ENCODE results near the gene SUCLA2.

SUCLA2 gene

DNA sequence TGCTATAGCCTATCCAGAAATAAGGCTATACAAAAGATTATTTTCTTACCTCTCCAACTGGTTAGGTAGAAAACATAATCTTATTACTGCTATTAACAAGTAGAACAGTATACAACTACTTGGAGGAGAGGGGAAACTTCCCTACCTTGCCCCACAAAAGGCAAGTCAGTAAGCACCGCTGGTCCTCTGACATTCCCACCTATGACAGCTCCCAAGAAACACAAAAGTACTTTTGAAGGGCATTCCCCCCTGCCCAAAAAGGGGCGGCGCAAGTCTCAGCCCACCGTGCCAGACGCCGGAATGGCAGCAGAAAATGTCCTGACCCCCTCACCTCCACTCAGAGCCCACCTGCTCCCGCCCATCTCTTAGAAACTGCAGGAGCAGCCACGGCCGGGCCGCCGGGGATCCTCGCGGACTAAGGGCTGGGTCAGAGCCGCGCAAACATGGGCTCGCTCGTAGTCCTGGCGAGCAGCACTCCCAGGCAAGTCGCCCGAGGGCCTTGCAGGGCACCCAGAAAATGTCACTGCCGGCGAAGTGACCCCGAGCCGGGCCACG is 437 bp downstream of the SUCLA2 start:
- TF ChIP-seq, protein P1, sequence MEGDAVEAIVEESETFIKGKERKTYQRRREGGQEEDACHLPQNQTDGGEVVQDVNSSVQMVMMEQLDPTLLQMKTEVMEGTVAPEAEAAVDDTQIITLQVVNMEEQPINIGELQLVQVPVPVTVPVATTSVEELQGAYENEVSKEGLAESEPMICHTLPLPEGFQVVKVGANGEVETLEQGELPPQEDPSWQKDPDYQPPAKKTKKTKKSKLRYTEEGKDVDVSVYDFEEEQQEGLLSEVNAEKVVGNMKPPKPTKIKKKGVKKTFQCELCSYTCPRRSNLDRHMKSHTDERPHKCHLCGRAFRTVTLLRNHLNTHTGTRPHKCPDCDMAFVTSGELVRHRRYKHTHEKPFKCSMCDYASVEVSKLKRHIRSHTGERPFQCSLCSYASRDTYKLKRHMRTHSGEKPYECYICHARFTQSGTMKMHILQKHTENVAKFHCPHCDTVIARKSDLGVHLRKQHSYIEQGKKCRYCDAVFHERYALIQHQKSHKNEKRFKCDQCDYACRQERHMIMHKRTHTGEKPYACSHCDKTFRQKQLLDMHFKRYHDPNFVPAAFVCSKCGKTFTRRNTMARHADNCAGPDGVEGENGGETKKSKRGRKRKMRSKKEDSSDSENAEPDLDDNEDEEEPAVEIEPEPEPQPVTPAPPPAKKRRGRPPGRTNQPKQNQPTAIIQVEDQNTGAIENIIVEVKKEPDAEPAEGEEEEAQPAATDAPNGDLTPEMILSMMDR (conservative IDR thresholded peaks at IDR 0.05; ENCODE audit: low read length), result no peak
- TF ChIP-seq EZH2phosphoT487 (IDR thresholded peaks at IDR 0.05; ENCODE audit: borderline replicate concordance), result no peak
- H4K20me1 ChIP-seq (ENCODE audit: insufficient read depth, low read length, poor library complexity, severe bottlenecking), result peaks cover 15% of the 10 kb centered on the region

DNA sequence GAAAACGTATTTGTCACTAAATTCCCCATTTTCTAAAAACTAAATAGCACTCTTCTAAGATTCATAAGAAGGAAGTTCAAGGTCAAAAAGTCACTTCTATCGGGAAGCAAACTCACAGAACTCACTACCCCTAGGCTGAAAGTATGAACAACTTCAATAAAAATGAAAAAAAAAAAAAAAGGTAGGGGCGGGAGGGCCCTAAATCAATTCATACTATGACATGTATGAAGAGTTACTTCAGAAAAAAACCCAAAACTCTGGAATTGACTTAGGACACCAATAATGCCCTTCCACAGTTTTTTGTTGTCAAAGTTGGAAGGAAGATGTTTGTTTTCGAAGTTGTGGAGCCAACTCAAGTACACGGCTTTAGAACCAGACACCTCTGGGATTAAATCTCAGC is 1.1 kb downstream of the SUCLA2 start:
- H3K4me2 ChIP-seq (ENCODE audit: low read depth, low read length, poor library complexity, severe bottlenecking), result peak overlapping the region; percentile 81
- no peak for TF ChIP-seq EZH2phosphoT487 (IDR thresholded peaks at IDR 0.05; ENCODE audit: borderline replicate concordance)
- TF ChIP-seq, protein P1 (conservative IDR thresholded peaks at IDR 0.05; ENCODE audit: low read length), result no peak
- H3K9me2 ChIP-seq (replicated peaks; ENCODE audit: low read depth, low read length), result no peaks in the 10 kb centered on the region
- H2AFZ ChIP-seq (ENCODE audit: low read length), result no peak overlapping the region
- H4K20me1 ChIP-seq (ENCODE audit: insufficient read depth, low read length, poor library complexity, severe bottlenecking), result peaks cover 15% of the 10 kb centered on the region
- no peaks in the 10 kb centered on the region for H3F3A ChIP-seq (ENCODE audit: low read depth)
- H3K4me3 ChIP-seq (ENCODE audit: low read length, poor library complexity, severe bottlenecking), result peak overlapping the region; percentile 93
- H3K9ac ChIP-seq (ENCODE audit: low read depth, low read length, poor library complexity, severe bottlenecking), result peak overlapping the region; percentile 87
- no peaks in the 10 kb centered on the region for H3K27me3 ChIP-seq (ENCODE audit: insufficient read depth, low read length, poor library complexity, severe bottlenecking)
- peaks cover 36% of the 10 kb centered on the region for H3K4me1 ChIP-seq (ENCODE audit: insufficient read depth, low read length, poor library complexity, severe bottlenecking)
- H3K36me3 ChIP-seq (ENCODE audit: insufficient read depth, low read length), result no peaks in the 10 kb centered on the region
- peaks cover 54% of the 10 kb centered on the region for H3K79me2 ChIP-seq (ENCODE audit: insufficient read depth, low read length)
- no peaks in the 10 kb centered on the region for H3K9me3 ChIP-seq (ENCODE audit: insufficient read depth, low read depth, low read length)

More for the DNA sequence above, 437 bp downstream of the SUCLA2 start:
- Histone ChIP-seq H3K4me2 (ENCODE audit: low read depth, low read length, poor library complexity, severe bottlenecking) (peak overlapping the region; percentile 81), H3F3A (ENCODE audit: low read depth) (no peaks in the 10 kb centered on the region), H3K36me3 (ENCODE audit: insufficient read depth, low read length) (no peaks in the 10 kb centered on the region), H3K27me3 (ENCODE audit: insufficient read depth, low read length, poor library complexity, severe bottlenecking) (no peaks in the 10 kb centered on the region), H3K4me3 (ENCODE audit: low read length, poor library complexity, severe bottlenecking) (peak overlapping the region; percentile 93), H2AFZ (ENCODE audit: low read length) (peak overlapping the region; percentile 89), H3K79me2 (ENCODE audit: insufficient read depth, low read length) (peaks cover 50% of the 10 kb centered on the region), H3K4me1 (ENCODE audit: insufficient read depth, low read length, poor library complexity, severe bottlenecking) (peaks cover 33% of the 10 kb centered on the region), H3K9ac (ENCODE audit: low read depth, low read length, poor library complexity, severe bottlenecking) (peak overlapping the region; percentile 87), H3K9me3 (ENCODE audit: insufficient read depth, low read depth, low read length) (no peaks in the 10 kb centered on the region), H3K9me2 (replicated peaks; ENCODE audit: low read depth, low read length) (no peaks in the 10 kb centered on the region)

DNA sequence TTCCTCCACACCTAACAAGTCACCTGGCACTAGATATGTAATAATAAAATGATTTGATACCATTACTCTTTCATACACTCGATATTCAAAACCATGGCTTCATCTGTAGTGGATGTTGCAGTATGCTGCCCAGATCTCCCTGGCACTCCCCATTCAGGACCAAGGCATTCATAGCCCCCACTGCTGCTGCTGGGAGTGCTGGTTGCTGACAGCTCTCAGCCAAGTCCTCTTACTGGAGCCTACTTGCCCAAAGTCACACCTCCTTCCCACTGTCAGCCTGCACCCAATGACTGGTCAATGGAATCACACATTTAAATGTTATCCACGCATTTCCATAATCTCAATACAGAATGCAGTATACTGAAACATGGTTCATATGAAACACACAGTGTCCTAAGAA is 3.7 kb downstream of the SUCLA2 start:
- H3K4me1 ChIP-seq (ENCODE audit: insufficient read depth, low read length, poor library complexity, severe bottlenecking), result peaks cover 38% of the 10 kb centered on the region
- no peaks in the 10 kb centered on the region for H3K27me3 ChIP-seq (ENCODE audit: insufficient read depth, low read length, poor library complexity, severe bottlenecking)
- no peak for TF ChIP-seq EZH2phosphoT487 (IDR thresholded peaks at IDR 0.05; ENCODE audit: borderline replicate concordance)
- TF ChIP-seq, protein P1 (conservative IDR thresholded peaks at IDR 0.05; ENCODE audit: low read length), result no peak
- H3K9ac ChIP-seq (ENCODE audit: low read depth, low read length, poor library complexity, severe bottlenecking), result peak overlapping the region; percentile 10
- no peaks in the 10 kb centered on the region for H3F3A ChIP-seq (ENCODE audit: low read depth)
- H3K4me3 ChIP-seq (ENCODE audit: low read length, poor library complexity, severe bottlenecking), result peak overlapping the region; percentile 93
- H3K4me2 ChIP-seq (ENCODE audit: low read depth, low read length, poor library complexity, severe bottlenecking), result peak overlapping the region; percentile 81
- H3K9me2 ChIP-seq (replicated peaks; ENCODE audit: low read depth, low read length), result no peaks in the 10 kb centered on the region
- peaks cover 66% of the 10 kb centered on the region for H3K79me2 ChIP-seq (ENCODE audit: insufficient read depth, low read length)
- H3K9me3 ChIP-seq (ENCODE audit: insufficient read depth, low read depth, low read length), result no peaks in the 10 kb centered on the region
- H2AFZ ChIP-seq (ENCODE audit: low read length), result no peak overlapping the region
- H4K20me1 ChIP-seq (ENCODE audit: insufficient read depth, low read length, poor library complexity, severe bottlenecking), result peaks cover 15% of the 10 kb centered on the region
- H3K36me3 ChIP-seq (ENCODE audit: insufficient read depth, low read length), result peaks cover 14% of the 10 kb centered on the region; the same call in 1 of the 2 replicates

Measured in Loucy (cell line).